ENCODE measurements around the gene MZT2B.

GRCh38 chr2:130190237-130190636 lies 8.2 kb downstream of the MZT2B start:
- no peak for TF ChIP-seq REST (IDR thresholded peaks at IDR 0.05; ENCODE audit: insufficient read depth in 1 of 2, low read depth in 2 of 2, low read length in 2 of 2)
- no peak for TF ChIP-seq TAF1 (IDR thresholded peaks at IDR 0.05; ENCODE audit: borderline replicate concordance, insufficient read depth, low read length)

All from PFSK-1 (cell line).